Smooth muscle cell (in vitro differentiated cells): Measurements from ENCODE around the gene FAM47E. TPM values are rescaled to one million over a fixed set of nuclear protein-coding genes. Genes with fewer than 3 reads are reported as not detected.
"Not testable (repeated sequence)": the region's sequence is repeated elsewhere in the genome, so short reads cannot be mapped to it uniquely, and the experiment has no call there.

Source experiments
- DNase-seq: peaks from one replicate; lab custom pipeline; 2025; ENCODE audit not compliant: unreplicated experiment; lab: John Stamatoyannopoulos, UW
- H2AFZ ChIP-seq: fragments of 200-600 bp; sonication (generic); 2 replicates; pipeline ENCODE4 v1.6.0; 2016; ENCODE audit warnings: antibody characterized with exemption, low read depth, mild to moderate bottlenecking
- H3F3A ChIP-seq: fragments of 200-600 bp; sonication (generic); 2 replicates; pipeline ENCODE4 v1.6.0; 2017; ENCODE audit warnings: antibody characterized with exemption, low read depth
- H3K27ac ChIP-seq: fragments of 200-600 bp; sonication (generic); 2 replicates; pipeline ENCODE4 v1.5.1; 2016; ENCODE audit warnings: low read depth, mild to moderate bottlenecking
- H3K27me3 ChIP-seq: fragments of 200-600 bp; sonication (generic); 2 replicates; pipeline ENCODE4 v1.6.1; 2016; ENCODE audit warnings: low read depth, mild to moderate bottlenecking
- H3K36me3 ChIP-seq: fragments of 200-600 bp; sonication (generic); 2 replicates; pipeline ENCODE4 v1.5.1; 2016; ENCODE audit warnings: low read depth
- H3K4me1 ChIP-seq: fragments of 200-600 bp; sonication (generic); 2 replicates; pipeline ENCODE4 v1.5.1; 2016; ENCODE audit warnings: low read depth
- H3K4me2 ChIP-seq: fragments of 200-600 bp; sonication (generic); 2 replicates; pipeline ENCODE4 v1.6.0; 2016; ENCODE audit warnings: mild to moderate bottlenecking
- H3K4me3 ChIP-seq: fragments of 200-600 bp; sonication (generic); 2 replicates; pipeline ENCODE4 v1.5.1; 2016; ENCODE audit warnings: mild to moderate bottlenecking
- H3K79me2 ChIP-seq: fragments of 200-600 bp; sonication (generic); 2 replicates; pipeline ENCODE4 v1.6.0; 2016; ENCODE audit warnings: low read depth, mild to moderate bottlenecking
- H3K9ac ChIP-seq: fragments of 200-600 bp; sonication (generic); 2 replicates; pipeline ENCODE4 v1.6.0; 2016; ENCODE audit warnings: low read depth
- H3K9me3 ChIP-seq: fragments of 200-600 bp; sonication (generic); replicated peaks from 2 replicates; pipeline ENCODE4 v1.5.1; 2016; ENCODE audit warnings: low read depth
- H4K20me1 ChIP-seq: fragments of 200-600 bp; sonication (generic); 2 replicates; pipeline ENCODE4 v1.6.0; 2016; ENCODE audit warnings: low read depth
- CTCF ChIP-seq: fragments of 200-600 bp; sonication (generic); IDR thresholded peaks from 2 replicates; pipeline ENCODE4 v1.5.1; 2017; ENCODE audit warnings: borderline replicate concordance, mild to moderate bottlenecking, antibody characterized with exemption; ENCODE audit not compliant: insufficient read depth, poor library complexity, severe bottlenecking
- WGBS: methylation state at CpG from one replicate; pipeline ENCODE4 v1.1.7; 2016; ENCODE audit warnings: low lambda C conversion rate; 5-methylcytosine and 5-hydroxymethylcytosine counted together
- polyA plus RNA-seq: library from polyadenylated mRNA; unstranded; fragments of >200 nt; fragmentation: Nextera tagmentation; extraction: Ambion mirVana; gene quantifications from 2 replicates; pipeline ENCODE4 v1.2.1, GENCODE V29; 2016
- total RNA-seq: library from RNA; depleted of rRNA; stranded (reverse); fragments of >200 nt; gene quantifications from 2 replicates; pipeline ENCODE4 v1.2.3, GENCODE V29; 2014

FAM47E gene
- total and polyA plus RNA-seq, 2 experiments from 2014 or later: 0.63 to 0.73 TPM

- H2AFZ ChIP-seq: no peak overlapping the region
- H3K27me3 ChIP-seq: no peaks in the 10 kb centered on the region
- no peaks in the 10 kb centered on the region for H3K9me3 ChIP-seq
- H3K4me3 ChIP-seq: no peak overlapping the region
- no peaks in the 10 kb centered on the region for H3K79me2 ChIP-seq
- no peak overlapping the region for H3K4me2 ChIP-seq
- H3K36me3 ChIP-seq: no peaks in the 10 kb centered on the region
- DNase-seq: no peak
- no peaks in the 10 kb centered on the region for H4K20me1 ChIP-seq
- 91% methylated on average over 4 of the region's 4 CpGs for WGBS
- H3K4me1 ChIP-seq: no peaks in the 10 kb centered on the region
- TF ChIP-seq CTCF: no peak
- no peaks in the 10 kb centered on the region for H3F3A ChIP-seq
- no peak overlapping the region for H3K9ac ChIP-seq
- no peak overlapping the region for H3K27ac ChIP-seq
These were observed 27.9 kb downstream of the FAM47E start for GRCh38 chr4:76279462-76279861.

GRCh38 chr4:76280488-76281441 lies 29.2 kb downstream of the FAM47E start:
- no peak overlapping the region for H2AFZ ChIP-seq
- TF ChIP-seq CTCF: no peak

GRCh38 chr4:76281594-76281993 lies 30.1 kb downstream of the FAM47E start:
- not testable (repeated sequence) for DNase-seq, H3K9me3 ChIP-seq, H3K27ac ChIP-seq, H3K27me3 ChIP-seq, H3K4me1 ChIP-seq, H3K4me3 ChIP-seq, H3K36me3 ChIP-seq, H3K9ac ChIP-seq, H4K20me1 ChIP-seq, H3K79me2 ChIP-seq, H3K4me2 ChIP-seq, H3F3A ChIP-seq, H2AFZ ChIP-seq
- 92% methylated on average over 6 of the region's 6 CpGs for WGBS

More at GRCh38 chr4:76280488-76281441, 29.2 kb downstream of the FAM47E start:
- Histone ChIP-seq H3K27me3 (no peaks in the 10 kb centered on the region), H3K9ac (no peak overlapping the region), H3K4me1 (no peaks in the 10 kb centered on the region), H3K4me3 (no peak overlapping the region), H3K27ac (no peak overlapping the region), H3K4me2 (no peak overlapping the region), H3K36me3 (no peaks in the 10 kb centered on the region), H3K79me2 (no peaks in the 10 kb centered on the region), H3F3A (no peaks in the 10 kb centered on the region), H3K9me3 (no peaks in the 10 kb centered on the region), H4K20me1 (no peaks in the 10 kb centered on the region)
- 81% methylated on average over 6 of the region's 6 CpGs for WGBS
- DNase-seq: no peak

- Histone ChIP-seq H3K4me2 (no peak overlapping the region), H3K27ac (no peak overlapping the region), H3K79me2 (no peaks in the 10 kb centered on the region), H3K27me3 (no peaks in the 10 kb centered on the region), H2AFZ (no peak overlapping the region), H3F3A (no peaks in the 10 kb centered on the region), H3K9ac (no peak overlapping the region), H3K9me3 (no peaks in the 10 kb centered on the region), H4K20me1 (no peaks in the 10 kb centered on the region), H3K36me3 (no peaks in the 10 kb centered on the region), H3K4me1 (no peaks in the 10 kb centered on the region), H3K4me3 (no peak overlapping the region)
- no peak for DNase-seq
- 83% methylated on average over 6 of the region's 6 CpGs for WGBS
- no peak for TF ChIP-seq CTCF
These were observed 31.6 kb downstream of the FAM47E start for GRCh38 chr4:76282941-76283689.
